ENCODE measurements around the gene FOXP4.
A peak's percentile ranks its signal among the peaks of the same experiment; 100 is the strongest.

FOXP4 gene

DNA sequence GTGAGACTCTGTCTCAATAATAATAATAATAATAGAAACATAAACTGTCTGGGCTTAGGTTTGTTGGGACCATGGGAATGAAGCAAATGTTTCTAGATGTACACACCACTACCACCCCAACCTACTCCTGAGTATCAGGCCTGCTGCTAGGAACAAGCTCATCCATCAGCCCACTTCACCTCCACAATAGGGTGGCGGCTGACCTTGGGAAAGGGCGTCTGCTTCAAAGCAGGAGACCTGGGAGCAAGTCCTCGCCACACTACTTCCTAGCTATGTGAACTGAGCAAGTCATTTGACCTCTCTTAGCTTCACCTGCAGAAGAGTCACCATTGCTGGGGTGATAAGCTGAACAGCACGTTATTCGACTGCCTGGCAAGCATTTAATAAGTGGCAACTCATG, 3.1 kb upstream of the FOXP4 start:
- Histone ChIP-seq H3K27ac (no peak overlapping the region), H3K4me3 (no peak overlapping the region)

DNA sequence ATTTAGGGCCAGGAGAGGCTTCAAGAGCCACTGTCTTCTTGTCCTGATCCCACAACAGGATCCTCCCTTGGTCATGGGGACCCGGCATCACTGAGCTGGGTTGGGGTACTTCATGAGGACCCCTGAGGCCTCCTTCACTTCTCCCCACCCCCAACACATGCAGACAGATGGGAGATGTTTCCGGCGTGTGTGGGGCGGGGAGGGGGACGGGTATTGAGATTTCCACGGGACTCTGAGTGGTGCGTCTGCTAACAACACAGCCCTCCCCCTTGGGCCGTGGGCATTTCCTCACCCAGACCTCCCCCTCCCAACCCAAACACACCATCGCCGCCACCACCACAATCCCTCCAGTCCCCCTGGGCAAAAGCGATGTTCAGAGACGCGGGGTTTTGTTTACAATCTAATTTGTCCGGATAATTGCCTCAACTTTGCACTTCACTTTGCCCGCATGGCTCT, 906 bp upstream of the FOXP4 start:
- peak overlapping the region; percentile 51 to 83 (median 73) for H3K4me3 ChIP-seq

GRCh38 chr6:41546475-41546865, 289 bp downstream of the FOXP4 start:
- peak overlapping the region in 18 of 21 experiments; percentile 10 to 87 (median 70) for H3K27ac ChIP-seq
- H3K4me3 ChIP-seq = peak overlapping the region; percentile 51 to 83 (median 73)

More for the DNA sequence above, 906 bp upstream of the FOXP4 start:
- H3K27ac ChIP-seq = peak overlapping the region in 2 of 21 experiments; percentile 80 to 83

GRCh38 chr6:41546866-41547798, 951 bp downstream of the FOXP4 start:
- H3K4me3 ChIP-seq = peak overlapping the region; percentile 51 to 83 (median 73)
- peak overlapping the region in 19 of 21 experiments; percentile 9 to 87 (median 69) for H3K27ac ChIP-seq

DNA sequence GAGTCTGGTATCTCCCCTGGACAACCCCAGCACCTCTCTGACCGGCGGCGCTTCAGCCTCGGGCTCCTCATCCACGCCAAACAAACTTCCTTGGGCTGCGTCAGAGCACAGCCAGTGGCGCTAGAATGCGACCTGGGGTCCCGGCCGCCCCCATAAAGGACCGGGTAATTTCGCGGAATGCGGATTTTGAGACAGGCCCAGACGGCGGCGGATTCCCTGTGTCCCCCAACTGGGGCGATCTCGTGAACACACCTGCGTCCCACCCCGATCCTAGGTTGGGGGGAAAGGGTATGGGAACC, 1.6 kb downstream of the FOXP4 start:
- peak overlapping the region in 5 of 21 experiments; percentile 6 to 74 (median 67) for H3K27ac ChIP-seq
- peak overlapping the region; percentile 51 to 83 (median 73) for H3K4me3 ChIP-seq

DNA sequence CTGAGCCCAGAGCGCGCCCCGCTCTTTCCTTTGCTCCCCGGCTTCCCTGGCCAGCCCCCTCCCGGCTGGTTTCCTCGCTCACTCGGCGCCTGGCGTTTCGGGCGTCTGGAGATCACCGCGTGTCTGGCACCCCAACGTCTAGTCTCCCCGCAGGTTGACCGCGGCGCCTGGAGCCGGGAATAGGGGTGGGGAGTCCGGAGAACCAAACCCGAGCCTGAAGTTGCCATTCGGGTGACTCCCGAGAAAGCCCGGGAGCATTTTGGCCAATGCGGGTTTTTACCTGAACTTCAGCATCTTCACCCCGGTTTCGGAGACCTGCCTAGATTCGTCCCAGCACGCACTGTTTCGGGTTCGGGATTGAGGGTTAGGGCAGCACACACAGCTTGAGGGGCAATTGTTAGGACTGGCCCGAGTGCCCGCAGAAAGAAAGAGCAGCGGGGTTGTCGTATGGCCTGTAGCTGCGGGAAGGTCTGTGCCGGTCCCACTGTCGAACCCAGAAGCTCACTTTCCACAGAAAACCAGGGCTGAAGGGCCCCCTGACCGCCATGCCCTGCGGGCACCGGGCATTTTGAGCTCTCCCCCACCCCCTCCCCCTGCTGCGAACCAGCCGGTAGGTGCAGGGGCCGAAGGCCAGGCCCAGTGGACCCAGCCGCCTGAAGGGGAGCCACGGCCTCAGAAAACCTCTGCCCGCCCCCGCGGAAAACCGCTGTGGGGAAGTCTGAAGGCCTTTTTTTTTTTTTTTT, 2.1 kb downstream of the FOXP4 start:
- H3K27ac ChIP-seq = peak overlapping the region in 2 of 21 experiments; percentile 6 to 67
- peak overlapping the region; percentile 51 to 83 (median 73) for H3K4me3 ChIP-seq

- Histone ChIP-seq H3K27ac (no peak overlapping the region), H3K4me3 (peak overlapping the region in 4 of 7 experiments; percentile 51 to 83 (median 78))
These were observed 2.9 kb downstream of the FOXP4 start for GRCh38 chr6:41548841-41549642.

DNA sequence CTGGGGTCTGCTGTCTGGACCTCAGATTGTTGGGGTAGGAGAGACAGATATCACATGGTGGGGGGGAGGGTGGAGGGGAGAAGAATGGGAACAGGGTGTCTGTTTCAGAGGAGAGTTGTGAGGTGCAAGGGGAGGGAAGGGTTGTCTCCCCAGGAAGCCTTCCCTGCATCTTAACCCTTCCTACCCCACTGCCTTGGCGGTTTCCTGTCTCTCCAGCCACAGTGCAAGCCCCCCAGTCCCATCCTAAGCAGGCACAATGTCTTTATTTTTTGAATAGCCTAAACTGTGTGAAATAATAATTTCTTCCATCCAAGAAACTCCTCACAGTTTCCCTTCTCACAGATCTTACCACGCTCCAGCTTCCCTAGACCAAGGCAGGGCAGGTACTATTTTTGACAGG, 3.5 kb downstream of the FOXP4 start:
- Histone ChIP-seq H3K4me3 (no peak overlapping the region), H3K27ac (no peak overlapping the region)

- H3K4me3 ChIP-seq = no peak overlapping the region
- no peak overlapping the region for H3K27ac ChIP-seq
These were observed 5.0 kb downstream of the FOXP4 start for GRCh38 chr6:41551086-41551700.

DNA sequence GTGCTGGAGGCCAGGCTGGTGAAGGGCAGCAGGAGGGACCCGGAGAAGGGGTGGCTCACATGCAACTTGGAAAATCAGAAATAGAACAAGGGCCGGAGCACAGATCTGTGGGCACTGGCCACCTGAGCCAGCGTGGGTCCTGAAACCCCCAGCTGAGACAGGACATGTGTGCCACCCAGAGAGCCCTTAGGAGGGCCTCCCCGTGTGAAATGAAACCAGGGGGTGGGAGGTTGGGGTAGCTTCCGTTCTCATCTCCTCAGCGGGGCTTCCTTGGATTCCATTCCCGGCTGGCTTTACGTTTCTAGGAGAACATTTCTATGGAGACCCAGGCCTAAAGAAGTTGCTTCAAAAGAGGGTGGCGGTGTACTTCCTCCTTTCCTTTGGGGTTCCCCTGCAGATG, 5.7 kb downstream of the FOXP4 start:
- Histone ChIP-seq H3K4me3 (no peak overlapping the region), H3K27ac (no peak overlapping the region)

DNA sequence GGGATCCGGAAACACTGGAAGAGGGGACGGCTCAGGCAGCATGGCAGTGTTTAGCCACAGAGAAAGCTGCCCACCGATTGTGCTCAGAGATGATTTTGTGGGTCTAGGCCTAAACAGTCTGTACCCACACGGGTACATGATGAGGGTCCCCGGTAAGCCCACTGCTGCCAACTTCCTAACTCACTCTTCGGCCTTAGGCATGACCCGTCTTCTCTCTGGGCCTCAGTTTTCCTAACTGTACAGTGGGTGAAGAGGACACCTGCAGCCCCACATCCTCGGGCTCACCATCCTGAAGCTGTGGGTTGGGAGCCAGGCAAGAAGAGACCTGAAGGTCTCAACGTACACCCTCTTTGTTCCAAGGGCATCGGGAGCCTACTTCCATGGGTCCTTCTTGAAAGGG, 6.5 kb downstream of the FOXP4 start:
- no peak overlapping the region for H3K4me3 ChIP-seq
- no peak overlapping the region for H3K27ac ChIP-seq

DNA sequence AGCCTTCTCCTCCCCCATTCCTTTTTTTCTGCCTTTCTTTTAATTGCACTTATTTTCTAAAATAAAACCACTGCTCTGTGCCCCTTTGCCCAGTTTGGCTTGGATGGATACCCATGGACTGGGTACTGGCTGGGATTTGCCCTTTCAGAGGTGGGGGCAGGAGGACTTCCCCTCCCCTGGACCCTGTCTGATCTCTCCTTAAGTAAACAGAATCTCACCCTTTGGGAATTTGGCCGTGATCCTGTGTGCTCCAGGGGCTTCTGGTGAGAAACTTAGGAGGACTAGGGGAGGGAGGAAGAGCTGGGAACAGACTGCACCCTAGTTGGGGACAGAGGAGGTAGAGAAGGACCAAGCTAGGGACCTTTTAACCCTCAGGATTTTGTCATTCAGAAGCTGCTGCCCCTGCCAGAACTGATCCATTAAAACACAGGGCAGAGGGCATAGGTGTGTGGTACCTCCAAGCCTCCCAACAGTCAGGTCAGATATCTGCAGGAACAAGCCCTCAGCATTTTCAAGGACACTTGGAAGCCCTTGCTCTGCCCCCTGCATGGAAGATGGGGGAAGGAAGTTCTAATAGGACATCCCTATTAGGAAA, 7.3 kb downstream of the FOXP4 start:
- Histone ChIP-seq H3K4me3 (no peak overlapping the region), H3K27ac (no peak overlapping the region)

DNA sequence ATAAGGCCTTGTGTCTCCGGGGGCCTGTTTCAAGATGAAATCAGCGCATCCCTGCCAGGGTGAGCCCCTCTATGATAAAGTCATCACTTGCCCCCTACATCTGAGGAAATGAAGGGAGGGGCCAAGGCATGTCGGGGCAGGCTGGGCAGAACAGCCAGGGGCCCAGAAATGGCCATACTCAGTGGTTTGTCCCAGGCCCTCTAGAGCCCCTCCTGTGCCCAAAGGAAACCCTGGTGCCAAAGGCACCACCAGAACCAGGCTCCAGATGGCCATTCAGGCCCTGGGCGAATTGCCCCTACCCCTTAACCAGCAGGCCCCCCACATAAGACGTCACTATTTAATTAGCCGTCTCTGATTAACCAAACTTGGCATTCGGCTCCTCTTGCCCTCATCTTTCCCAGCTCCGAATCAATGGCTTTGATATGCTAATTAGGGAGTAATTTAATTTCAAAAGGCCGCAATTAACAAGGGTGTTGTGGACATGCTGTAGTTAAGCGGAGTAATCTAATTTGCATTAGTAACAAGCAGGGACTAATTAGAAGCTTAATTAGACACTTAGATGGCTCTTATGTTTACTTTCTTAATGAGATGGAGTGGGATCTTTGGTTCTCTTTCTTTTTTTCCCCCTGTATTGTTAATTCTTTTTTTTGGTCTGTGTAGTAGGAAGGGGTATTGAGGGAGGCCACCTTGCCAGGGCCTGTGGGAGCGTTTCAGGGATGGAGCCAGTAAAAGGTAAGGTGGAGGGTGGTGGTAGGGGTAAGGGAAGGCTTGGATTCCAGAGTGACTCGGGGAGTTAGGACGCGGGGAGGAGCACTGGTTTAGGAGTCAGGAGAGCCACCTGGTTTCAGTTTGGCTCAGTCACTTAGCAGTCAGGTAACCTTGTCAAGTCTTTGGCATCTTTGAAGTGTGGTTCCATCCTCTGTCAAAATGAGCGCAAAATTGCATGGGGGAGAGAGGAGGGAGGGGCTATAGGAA, 9.4 kb downstream of the FOXP4 start:
- Histone ChIP-seq H3K27ac (no peak overlapping the region), H3K4me3 (no peak overlapping the region)

DNA sequence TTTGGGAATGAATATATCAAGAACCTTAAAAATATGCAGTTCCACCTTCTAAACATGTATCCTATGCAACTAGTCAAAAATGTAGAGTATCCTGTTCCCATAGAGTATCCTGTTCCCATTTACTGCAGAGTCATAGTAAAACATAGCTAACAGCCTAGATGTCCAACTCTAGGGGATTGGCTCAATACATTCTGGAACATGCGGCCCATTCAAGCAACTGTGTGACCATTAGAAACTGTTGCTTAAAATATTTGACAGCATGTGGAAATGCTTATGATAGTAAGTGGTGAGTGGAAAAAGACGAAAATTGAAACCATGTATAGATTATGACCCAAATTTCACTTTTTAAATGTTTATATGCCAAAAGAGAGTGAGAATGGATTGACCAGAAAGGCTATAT, 11.2 kb downstream of the FOXP4 start:
- Histone ChIP-seq H3K27ac (no peak overlapping the region), H3K4me3 (no peak overlapping the region)

- no peak overlapping the region for H3K4me3 ChIP-seq
- no peak overlapping the region for H3K27ac ChIP-seq
These were observed 12.0 kb downstream of the FOXP4 start for GRCh38 chr6:41558033-41558807.

DNA sequence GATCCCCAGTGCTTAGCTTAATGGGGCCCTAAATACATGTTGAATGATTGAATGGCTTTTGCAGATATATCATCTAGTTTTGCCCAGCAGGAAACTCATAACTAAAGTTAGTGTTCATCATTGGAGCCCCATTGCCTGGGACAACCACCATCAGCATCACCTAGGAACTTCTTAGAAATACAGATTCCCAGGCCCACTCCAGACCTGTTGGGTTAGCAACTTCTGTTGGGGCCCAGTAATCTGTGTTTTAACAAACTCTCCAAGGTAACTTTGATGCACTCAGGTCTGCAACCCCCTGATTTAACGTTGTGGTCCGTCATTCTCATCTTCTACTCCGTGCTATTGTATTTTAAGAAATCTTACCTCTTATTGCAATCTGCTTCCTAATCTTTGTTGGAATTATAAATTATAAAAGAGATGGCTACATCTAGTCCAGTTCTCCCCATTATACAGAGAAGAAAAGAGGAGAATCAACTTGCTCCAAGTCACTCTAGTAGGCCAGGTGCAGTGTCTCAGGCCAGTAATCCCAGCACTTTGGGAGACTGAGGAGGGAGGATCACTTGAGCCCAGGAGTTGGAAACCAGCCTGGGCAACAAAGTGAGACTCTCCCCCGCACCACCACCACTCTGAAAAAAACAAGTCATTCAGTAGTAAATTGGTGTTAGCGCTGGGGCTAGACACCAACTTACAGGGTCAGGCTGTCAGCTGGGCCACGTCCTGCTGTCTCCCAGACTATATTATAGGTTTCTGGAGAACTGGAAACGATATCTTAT, 13.7 kb downstream of the FOXP4 start:
- H3K4me3 ChIP-seq = peak overlapping the region in 6 of 7 experiments; percentile 29 to 52 (median 42)
- peak overlapping the region in 3 of 21 experiments; percentile 14 to 61 (median 33) for H3K27ac ChIP-seq
